Stomach smooth muscle (tissue), 2 donors: ENCODE measurements around the gene NR2F1.

Experiments
- H3K27ac ChIP-seq: one replicate; pipeline ENCODE4 v1.7.0; 2013; ENCODE audit warnings: mild to moderate bottlenecking, low read length, inconsistent platforms
- H3K27me3 ChIP-seq, 2 donors: one replicate each; pipeline ENCODE4 v1.7.0; 2013; ENCODE audit warnings: low read length in 2 of 2; ENCODE audit not compliant: insufficient read depth in 2 of 2, control insufficient read depth in 1 of 2
- H3K36me3 ChIP-seq, 2 donors: one replicate each; pipeline ENCODE4 v1.7.0; 2013; ENCODE audit warnings: low read length in 2 of 2; ENCODE audit not compliant: control insufficient read depth in 2 of 2, insufficient read depth in 2 of 2
- H3K4me1 ChIP-seq: one replicate; pipeline ENCODE4 v1.7.0; 2013; ENCODE audit warnings: low read length; ENCODE audit not compliant: control insufficient read depth, insufficient read depth
- H3K4me3 ChIP-seq, 2 donors: one replicate each; pipeline ENCODE4 v1.7.0; 2013; ENCODE audit warnings: low read length in 2 of 2
- H3K9ac ChIP-seq, 2 donors: one replicate each; pipeline ENCODE4 v1.7.0; 2013; ENCODE audit warnings: low read length in 2 of 2, mild to moderate bottlenecking in 1 of 2
- H3K9me3 ChIP-seq, 2 donors: one replicate each; pipeline ENCODE4 v1.7.0; 2013; ENCODE audit warnings: low read length in 2 of 2; ENCODE audit not compliant: control insufficient read depth in 2 of 2
- donor health status: healthy.
- donor health status: Pancreatic carcinoma.

The NR2F1 gene

DNA sequence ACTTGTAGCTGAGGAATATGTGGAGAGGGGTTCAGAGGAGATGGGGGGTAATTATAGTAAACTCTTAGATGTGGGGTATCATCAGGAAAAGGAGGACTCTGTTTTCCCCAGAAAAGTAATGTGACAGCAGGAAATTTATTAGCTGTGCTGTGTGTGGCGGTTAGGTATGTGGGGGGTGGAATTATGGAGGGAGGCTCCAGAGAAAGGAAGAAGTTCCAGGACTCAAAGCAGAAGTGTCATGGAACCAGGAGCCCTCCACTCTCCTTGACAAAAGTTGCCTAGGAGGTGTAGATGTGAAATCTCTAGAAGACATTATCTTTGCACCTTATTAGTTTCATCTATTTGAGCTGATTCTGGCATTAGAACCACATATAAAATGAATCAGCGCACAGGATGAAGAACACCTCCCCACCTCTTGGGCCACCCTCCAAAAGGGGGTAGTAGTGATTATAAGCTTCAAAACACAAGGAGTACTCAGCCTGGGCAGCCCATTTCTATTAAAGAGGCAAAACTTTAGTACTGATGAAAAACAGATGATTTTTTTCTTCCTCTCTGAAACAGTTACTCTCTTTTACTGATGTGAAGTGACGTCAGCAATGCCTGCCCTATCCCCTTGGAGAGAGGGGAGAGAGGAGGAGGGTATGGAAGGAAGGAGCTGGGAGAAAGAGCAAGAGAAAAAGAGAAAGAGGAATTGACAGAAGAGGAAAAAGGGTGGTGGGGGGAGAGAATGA, 18.2 kb downstream of the NR2F1 start:
- Histone ChIP-seq H3K4me3 (no peak overlapping the region), H3K9me3 (no peaks in the 10 kb centered on the region), H3K36me3 (peaks cover 0 to 2% of the 10 kb centered on the region in 2 donors), H3K4me1 (peaks cover 10% of the 10 kb centered on the region), H3K9ac (no peak overlapping the region), H3K27me3 (peaks cover 10 to 41% of the 10 kb centered on the region in 2 donors), H3K27ac (peak overlapping the region; percentile 56)

DNA sequence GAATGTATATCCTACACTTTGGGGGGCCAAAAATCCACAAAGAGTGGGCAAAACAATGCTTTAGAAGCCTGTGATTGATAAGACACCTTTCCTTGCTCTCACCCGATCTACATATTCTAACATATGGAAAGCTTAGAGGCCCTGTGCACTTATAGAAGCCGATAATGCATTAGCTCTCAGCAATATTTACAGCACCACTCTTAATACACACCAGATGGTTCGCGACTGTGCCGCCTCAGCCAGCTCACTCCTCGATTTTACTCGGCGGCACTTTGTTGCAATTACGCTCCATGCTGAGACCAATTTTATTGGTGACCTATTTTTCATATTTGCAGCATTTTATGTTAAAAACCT, 18.8 kb downstream of the NR2F1 start:
- peak overlapping the region; percentile 56 for H3K27ac ChIP-seq
- H3K9me3 ChIP-seq: no peaks in the 10 kb centered on the region
- no peak overlapping the region for H3K4me3 ChIP-seq
- peaks cover 10 to 47% of the 10 kb centered on the region in 2 donors for H3K27me3 ChIP-seq
- no peak overlapping the region for H3K9ac ChIP-seq
- H3K4me1 ChIP-seq: peaks cover 10% of the 10 kb centered on the region
- no peaks in the 10 kb centered on the region for H3K36me3 ChIP-seq

DNA sequence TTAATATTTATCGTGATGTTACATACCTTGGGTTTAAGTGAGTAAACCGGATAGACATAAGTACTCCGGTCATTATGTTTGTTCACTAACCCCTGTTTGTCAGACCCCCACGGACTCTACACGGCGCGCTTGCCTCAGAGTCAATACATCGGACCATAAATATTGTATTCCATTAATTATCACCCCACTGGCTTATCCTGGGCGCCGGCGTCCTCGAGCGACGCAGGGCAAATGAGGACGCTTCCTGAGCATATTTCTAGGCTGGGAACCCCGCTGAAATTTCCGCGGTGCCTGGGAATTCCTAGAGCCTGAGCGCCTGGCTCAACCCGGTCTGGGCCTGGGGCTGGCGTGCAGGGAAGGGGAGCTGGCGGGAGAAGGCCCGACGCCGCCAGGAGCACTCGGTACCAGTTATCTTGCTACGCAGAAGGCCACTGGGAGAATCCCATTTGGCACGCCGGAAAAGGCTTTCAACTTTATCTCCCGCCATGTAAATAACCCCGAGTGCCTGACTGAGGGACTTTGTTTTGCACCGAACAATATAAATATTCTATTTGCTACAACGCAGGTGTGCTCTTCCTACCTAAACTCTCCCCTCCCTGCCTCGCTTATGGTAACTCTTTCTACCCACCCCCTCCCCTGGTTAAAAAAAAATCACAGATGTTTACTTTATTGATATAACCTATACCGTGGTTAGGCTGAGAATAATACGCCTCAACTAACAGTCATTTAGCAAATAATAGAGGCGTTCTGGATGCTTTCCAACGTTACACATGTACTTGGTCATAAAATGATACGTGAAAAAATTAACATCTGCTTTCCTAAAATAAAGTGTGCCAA, 19.4 kb downstream of the NR2F1 start:
- Histone ChIP-seq H3K36me3 (no peaks in the 10 kb centered on the region), H3K27ac (peak overlapping the region; percentile 56), H3K27me3 (peaks cover 13 to 53% of the 10 kb centered on the region in 2 donors), H3K4me1 (peaks cover 10% of the 10 kb centered on the region), H3K4me3 (no peak overlapping the region), H3K9ac (no peak overlapping the region), H3K9me3 (no peaks in the 10 kb centered on the region)

DNA sequence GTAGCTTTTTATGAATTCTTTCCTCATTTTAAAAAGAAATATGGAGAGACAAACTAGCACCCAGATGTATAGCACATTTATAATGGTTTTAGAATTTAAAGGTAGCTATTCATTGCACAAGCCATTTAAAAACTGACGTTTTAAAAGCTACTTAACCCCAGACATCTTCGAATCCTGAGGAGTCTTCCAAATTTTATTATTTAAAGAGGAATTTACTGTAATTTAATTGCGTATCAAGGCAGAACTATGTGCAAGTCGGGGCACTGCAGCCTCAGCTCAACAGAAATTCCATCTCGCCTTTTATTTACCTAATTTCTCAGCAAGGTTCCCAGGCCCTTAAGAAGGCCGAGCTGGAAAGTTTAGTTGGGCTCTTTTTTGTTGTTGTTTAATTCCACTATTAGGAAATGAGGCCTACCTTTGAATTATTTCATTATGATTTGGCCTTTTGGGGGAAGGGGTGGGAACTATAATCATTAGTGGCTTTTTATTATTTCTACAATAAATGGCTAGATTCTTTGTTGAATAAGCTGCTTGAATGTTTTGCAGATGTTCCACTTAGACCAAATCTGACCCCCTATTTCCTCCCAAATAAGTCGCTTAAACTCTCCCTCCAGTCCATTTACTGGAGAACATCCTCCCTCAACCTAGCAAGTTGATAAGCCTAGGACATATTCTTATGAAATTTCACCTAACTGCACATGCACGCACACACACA, 20.2 kb downstream of the NR2F1 start:
- Histone ChIP-seq H3K9ac (no peak overlapping the region), H3K36me3 (no peaks in the 10 kb centered on the region), H3K27me3 (peaks cover 21 to 61% of the 10 kb centered on the region in 2 donors), H3K4me3 (peak overlapping the region in 1 of 2 donors; percentile 49), H3K9me3 (no peaks in the 10 kb centered on the region), H3K27ac (peak overlapping the region; percentile 55), H3K4me1 (peaks cover 8% of the 10 kb centered on the region)

DNA sequence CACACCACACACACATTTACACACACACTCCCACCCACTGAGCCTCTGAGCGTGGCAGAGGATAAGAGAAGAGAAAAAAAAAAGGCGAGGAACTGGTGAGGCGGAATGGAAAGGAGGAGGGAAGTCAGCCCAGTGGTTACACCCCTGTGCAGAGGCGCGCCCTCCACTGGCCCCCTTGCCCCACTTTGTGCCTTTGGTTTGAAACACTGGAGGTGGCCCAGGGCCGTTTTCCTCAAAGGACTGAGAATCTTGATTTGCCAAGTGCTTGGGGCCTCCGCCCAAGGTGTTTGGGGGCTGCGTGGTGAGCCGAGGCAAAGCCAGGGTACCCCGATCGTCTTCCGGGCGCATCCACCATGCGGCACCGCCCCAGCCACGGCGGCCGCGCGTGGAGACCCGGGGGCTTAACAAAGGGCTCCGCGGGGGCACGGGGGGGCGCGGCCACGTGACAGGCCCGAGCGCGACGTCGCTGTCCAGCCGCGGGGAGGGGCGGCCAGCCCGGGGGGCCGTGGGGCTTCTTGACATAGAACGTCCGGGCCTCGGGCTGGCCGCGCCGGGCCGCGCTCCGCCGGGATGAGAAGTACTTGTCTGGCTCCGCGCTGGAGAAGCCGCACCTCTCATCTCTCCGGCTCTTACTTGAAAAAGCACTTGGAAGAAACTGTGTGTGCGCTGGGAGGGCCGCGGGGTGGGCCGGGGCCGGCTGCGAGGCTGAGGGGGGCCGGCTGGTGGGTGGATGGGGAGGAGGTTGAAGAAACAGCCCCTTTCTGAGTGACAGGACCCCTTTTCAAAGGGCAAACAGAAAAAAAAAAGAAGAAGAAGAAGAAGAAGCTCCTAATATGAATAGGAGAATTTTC, 21.0 kb downstream of the NR2F1 start:
- Histone ChIP-seq H3K36me3 (no peaks in the 10 kb centered on the region), H3K27ac (peak overlapping the region; percentile 55), H3K27me3 (peaks cover 24 to 65% of the 10 kb centered on the region in 2 donors), H3K9me3 (no peaks in the 10 kb centered on the region), H3K4me1 (peaks cover 8% of the 10 kb centered on the region), H3K4me3 (peak overlapping the region; percentile 23 to 49), H3K9ac (no peak overlapping the region)

DNA sequence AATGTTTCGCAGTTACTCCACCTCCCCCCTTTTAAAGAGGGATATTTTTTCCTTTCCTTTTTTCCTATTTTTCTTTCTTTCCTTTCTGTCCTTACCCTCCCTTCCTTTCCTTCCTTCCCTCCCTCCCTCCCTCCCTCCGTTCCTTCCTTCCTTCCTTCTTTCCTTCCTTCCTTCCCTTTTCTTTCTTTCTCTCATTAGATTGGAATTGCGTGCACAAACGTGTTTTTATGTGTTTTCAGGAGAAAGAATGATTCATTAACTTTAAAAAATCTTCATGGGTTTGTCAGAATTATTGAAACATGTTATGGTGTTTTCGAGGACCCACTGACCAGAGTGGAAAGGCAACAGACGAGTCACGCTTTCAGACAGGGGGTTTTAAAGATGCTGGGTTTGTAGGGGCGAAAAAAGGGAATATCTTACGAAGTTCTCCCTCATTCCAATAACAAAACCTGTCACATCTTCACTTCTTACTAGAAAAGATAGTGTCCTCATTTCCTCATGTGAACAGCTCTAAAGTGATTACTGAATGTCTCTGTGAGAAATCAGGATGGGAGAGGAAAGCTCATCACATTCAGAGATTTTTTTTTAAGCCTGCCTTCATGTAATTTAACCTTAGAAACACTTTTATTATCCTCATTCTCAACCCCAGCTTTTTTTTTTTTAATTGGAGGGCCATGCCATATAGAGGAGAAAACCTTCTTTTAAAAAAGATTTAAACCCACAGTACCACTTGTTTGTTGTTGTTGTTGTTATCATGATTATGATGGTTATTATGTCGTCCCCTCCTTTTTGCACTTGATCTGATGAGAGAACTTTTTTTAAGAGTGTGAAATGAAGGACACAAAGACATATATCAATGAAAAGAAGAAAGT, 21.9 kb downstream of the NR2F1 start:
- Histone ChIP-seq H3K4me3 (no peak overlapping the region), H3K27me3 (peaks cover 24 to 71% of the 10 kb centered on the region in 2 donors), H3K9me3 (no peaks in the 10 kb centered on the region), H3K9ac (no peak overlapping the region), H3K4me1 (peaks cover 8% of the 10 kb centered on the region), H3K36me3 (no peaks in the 10 kb centered on the region), H3K27ac (peak overlapping the region; percentile 55)

DNA sequence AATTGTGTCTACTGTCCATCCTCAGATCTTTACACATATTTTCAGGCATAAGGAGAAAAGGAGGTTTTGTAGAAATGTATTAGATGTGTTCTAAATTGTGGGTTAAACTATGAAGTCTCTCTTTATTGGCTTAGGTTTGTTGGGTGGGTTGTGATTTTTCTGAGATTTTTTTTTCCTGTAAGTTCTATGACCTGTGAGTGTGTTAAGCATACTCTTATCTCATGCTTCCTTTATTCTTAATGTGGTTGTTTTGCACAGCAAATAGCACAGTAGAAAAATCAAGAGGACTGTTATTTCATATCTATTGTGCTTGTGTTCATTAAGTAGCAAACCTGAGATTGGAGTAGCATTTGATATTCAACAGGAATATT, 23.3 kb downstream of the NR2F1 start:
- H3K27ac ChIP-seq: peak overlapping the region; percentile 12
- peaks cover 35 to 85% of the 10 kb centered on the region in 2 donors for H3K27me3 ChIP-seq
- H3K4me3 ChIP-seq: no peak overlapping the region
- no peaks in the 10 kb centered on the region for H3K9me3 ChIP-seq
- peaks cover 8% of the 10 kb centered on the region for H3K4me1 ChIP-seq
- no peak overlapping the region for H3K9ac ChIP-seq
- H3K36me3 ChIP-seq: no peaks in the 10 kb centered on the region

DNA sequence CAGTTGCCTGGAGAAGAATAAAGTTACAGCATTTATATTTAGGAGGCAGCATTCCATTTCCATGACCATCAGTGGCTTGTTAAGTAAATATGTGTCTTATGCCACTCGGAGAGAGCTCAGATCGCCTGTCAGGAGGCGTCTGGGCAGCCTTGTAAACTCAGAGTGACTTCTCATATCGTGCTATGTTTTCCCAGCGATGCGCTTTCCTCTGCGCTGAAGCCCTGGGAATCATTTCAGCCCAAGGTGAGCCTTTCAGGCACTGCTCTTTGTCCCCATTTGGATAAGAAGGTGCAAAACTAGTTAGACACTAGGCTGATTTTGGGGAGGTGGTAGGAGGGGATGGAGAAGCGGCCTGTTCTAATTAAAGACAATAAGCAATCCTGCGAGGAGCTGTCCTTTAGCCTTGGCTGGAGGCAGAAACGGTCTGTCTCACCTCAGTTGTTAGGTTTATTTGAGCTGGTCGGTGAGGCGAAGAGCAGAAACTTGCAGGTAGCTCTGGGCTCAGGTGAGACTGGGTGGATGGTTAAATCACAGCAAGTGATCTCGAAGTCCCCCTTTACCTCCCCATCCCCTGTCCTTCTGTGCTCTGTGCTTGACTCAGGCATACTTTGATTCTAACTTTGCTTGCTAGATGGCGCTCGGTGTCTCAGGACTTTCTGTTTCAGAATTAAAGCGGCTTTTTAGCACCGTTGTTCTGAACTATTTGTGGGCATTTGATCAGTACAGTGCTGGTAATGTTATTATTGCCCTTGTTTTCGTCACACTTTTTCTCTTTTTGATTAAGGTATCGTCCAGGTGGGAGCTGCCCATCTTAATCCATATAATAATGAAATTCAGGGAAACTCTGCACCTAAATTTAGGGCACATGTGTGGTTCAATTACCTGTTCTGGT, 24.6 kb downstream of the NR2F1 start:
- H3K27me3 ChIP-seq: peaks cover 44 to 91% of the 10 kb centered on the region in 2 donors
- H3K9ac ChIP-seq: no peak overlapping the region
- H3K4me1 ChIP-seq: peaks cover 15% of the 10 kb centered on the region
- peak overlapping the region; percentile 37 for H3K27ac ChIP-seq
- peak overlapping the region in 1 of 2 donors; percentile 1 for H3K4me3 ChIP-seq
- no peaks in the 10 kb centered on the region for H3K36me3 ChIP-seq
- no peaks in the 10 kb centered on the region for H3K9me3 ChIP-seq

DNA sequence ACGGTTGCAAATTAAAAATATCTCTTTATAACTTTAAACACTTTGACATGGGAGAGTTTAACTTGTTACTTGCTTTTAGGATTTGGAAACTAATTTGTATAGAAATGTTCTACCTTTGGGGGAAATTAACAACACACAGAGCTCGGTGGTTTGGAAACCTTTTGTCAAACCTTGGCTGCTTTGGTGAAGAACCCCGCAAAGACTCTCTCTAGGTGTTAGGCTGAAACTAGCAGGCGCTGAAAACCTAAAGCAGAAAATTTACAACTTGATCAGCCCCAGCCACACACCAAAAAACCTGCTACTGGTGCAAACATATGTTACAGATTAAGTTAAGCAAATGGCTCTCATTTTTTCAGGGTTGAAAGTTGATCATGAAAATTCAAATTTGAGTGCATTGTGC, 25.8 kb downstream of the NR2F1 start:
- Histone ChIP-seq H3K27ac (no peak overlapping the region), H3K9me3 (no peaks in the 10 kb centered on the region), H3K4me3 (no peak overlapping the region), H3K4me1 (peaks cover 12% of the 10 kb centered on the region), H3K9ac (no peak overlapping the region), H3K27me3 (peaks cover 45 to 95% of the 10 kb centered on the region in 2 donors), H3K36me3 (no peaks in the 10 kb centered on the region)
